Ascending aorta (tissue), 2 donors: ENCODE results near the gene STYX. TPM values are rescaled to one million over a fixed set of nuclear protein-coding genes. Genes with fewer than 3 reads are reported as not detected.
A peak's percentile ranks its signal among the peaks of the same experiment; 100 is the strongest.

Experiments used
- DNase-seq, 2 donors: peaks; one replicate each; pipeline ENCODE4 v3.0.0-alpha.2; 2019; ENCODE audit warnings: low spot score in 2 of 2
- H3K27ac ChIP-seq, 2 donors: fragments of 200-600 bp; sonication (generic); one replicate each; pipeline ENCODE4 v1.5.1; 2016 to 2017; ENCODE audit warnings: mild to moderate bottlenecking in 1 of 2
- H3K27me3 ChIP-seq: fragments of 200-600 bp; sonication (generic); one replicate; pipeline ENCODE4 v1.5.1; 2017
- H3K36me3 ChIP-seq, 2 donors: fragments of 200-600 bp; sonication (generic); one replicate each; pipeline ENCODE4 v1.5.1; 2016
- H3K4me1 ChIP-seq, 2 donors: fragments of 200-600 bp; sonication (generic); one replicate each; pipeline ENCODE4 v1.5.1; 2016 to 2017; ENCODE audit warnings: mild to moderate bottlenecking in 1 of 2
- H3K4me3 ChIP-seq, 2 donors: fragments of 200-600 bp; sonication (generic); one replicate each; pipeline ENCODE4 v1.5.1; 2016 to 2017; ENCODE audit warnings: mild to moderate bottlenecking in 1 of 2
- H3K9me3 ChIP-seq, 2 donors: fragments of 200-600 bp; sonication (generic); one replicate each; pipeline ENCODE4 v1.5.1; 2016
- intact Hi-C: fragments of 100-400 bp; cut with DNase I; formaldehyde crosslinking; loops from one replicate; pipeline ENCODE4 v1.15.1; 2023
- total RNA-seq: library from RNA; depleted of rRNA; stranded (reverse); fragments of >200 nt; gene quantifications from one replicate; pipeline ENCODE4 v1.1.0, GENCODE V29; 2016
- TF ChIP-seq, protein P1 (sequence below), 3 experiments: fragments of 200-600 bp in 2 of 3; fragments of 450-650 bp in 1 of 3; sonication (generic) in 2 of 3; IDR thresholded peaks; one replicate each; pipeline ENCODE4 v1.5.1; 2016 to 2019; ENCODE audit warnings: antibody characterized with exemption in 3 of 3, mild to moderate bottlenecking in 1 of 3, moderate library complexity in 1 of 3

STYX gene, protein sequence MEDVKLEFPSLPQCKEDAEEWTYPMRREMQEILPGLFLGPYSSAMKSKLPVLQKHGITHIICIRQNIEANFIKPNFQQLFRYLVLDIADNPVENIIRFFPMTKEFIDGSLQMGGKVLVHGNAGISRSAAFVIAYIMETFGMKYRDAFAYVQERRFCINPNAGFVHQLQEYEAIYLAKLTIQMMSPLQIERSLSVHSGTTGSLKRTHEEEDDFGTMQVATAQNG
- total RNA-seq, result 5.2 TPM

DNA sequence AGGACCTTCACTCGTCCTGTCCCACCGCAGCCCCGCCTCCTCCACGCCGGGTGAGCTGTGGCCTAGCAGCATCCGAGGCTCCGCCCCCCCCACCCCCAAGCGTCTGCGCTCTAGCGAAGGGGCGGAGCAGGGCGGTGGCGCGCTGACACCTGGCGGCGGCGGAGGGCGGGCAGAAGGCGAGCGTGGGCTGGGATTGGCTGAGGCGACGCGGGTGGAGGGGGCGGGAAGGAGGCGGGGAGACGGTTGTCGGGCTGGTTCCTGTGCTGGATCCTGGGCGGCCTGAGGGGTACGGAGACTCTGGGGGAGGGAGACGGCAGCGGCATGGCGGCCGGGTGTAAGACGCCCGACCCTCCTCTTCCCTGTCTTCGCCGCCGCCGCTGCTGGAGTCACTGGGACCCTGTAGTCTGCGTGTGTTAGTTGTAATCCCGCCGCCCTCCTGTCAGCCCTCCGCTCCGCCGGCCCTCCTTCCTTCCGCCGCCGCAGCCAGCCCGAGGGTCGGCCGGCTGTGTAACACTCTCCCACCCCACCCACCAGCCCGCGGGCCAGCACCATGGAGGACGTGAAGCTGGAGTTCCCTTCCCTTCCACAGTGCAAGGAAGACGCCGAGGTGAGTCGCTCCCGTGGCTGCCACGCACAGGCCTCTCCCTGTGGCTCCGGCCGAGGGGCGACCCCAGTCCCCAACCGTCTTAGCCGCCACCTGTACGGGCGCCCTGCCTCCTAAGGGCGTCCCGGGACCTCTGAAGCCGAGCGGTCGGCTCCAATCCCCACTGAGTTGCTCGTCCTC, at the start of gene STYX:
TSS of gene STYX (plus strand) at position 242 of the 784 bp plus-strand sequence. CDS start at position 551, 309 bp downstream.
- H3K36me3 ChIP-seq, result peaks cover 0 to 20% of the 10 kb centered on the region in 2 donors
- DNase-seq, result peak; percentile 98 to 99
- H3K9me3 ChIP-seq, result no peaks in the 10 kb centered on the region
- TF ChIP-seq, protein P1, sequence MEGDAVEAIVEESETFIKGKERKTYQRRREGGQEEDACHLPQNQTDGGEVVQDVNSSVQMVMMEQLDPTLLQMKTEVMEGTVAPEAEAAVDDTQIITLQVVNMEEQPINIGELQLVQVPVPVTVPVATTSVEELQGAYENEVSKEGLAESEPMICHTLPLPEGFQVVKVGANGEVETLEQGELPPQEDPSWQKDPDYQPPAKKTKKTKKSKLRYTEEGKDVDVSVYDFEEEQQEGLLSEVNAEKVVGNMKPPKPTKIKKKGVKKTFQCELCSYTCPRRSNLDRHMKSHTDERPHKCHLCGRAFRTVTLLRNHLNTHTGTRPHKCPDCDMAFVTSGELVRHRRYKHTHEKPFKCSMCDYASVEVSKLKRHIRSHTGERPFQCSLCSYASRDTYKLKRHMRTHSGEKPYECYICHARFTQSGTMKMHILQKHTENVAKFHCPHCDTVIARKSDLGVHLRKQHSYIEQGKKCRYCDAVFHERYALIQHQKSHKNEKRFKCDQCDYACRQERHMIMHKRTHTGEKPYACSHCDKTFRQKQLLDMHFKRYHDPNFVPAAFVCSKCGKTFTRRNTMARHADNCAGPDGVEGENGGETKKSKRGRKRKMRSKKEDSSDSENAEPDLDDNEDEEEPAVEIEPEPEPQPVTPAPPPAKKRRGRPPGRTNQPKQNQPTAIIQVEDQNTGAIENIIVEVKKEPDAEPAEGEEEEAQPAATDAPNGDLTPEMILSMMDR (IDR thresholded peaks at IDR 0.05), result peak in 1 of 3 experiments; percentile 19
- H3K27me3 ChIP-seq, result no peaks in the 10 kb centered on the region
- H3K4me1 ChIP-seq, result peaks cover 0 to 4% of the 10 kb centered on the region in 2 donors
- peak within 1 kb of the TSS; percentile 85 to 93 for H3K27ac ChIP-seq
- peak within 1 kb of the TSS; percentile 88 to 99 for H3K4me3 ChIP-seq
- intact Hi-C loops, result loop anchor here (1.0 to 5.0 kb wide), 5 partner anchors 23 to 232 kb away; partner anchors contain the start of genes ERO1A, GNPNAT1, GPR137C and PSMC6

DNA sequence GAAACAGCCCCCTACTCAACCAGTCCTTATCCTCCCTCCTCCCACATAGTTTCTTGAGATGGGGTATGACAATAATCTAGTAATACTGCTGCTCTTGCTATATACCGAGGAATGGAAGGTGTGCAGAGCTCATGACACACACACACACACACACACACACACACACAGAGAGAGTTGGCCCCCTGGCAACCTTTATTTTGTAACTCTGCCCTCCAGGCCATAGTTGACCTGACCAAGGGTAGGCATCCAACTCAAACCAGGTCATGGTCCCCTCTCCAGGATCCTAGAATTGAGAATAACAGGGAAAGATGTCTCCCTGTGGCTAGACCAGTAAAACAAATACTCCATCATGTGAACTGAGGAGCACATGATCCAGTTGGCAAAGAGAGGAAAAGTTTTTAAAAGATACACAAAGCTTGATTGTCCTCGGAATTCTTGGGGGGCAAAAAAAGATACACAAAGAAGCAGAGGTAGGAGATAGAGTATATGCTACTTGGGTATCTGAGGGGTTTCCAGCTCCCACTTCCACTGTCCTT, 45.9 kb upstream of the STYX start:
- TF ChIP-seq, protein P1 (IDR thresholded peaks at IDR 0.05), result no peak
- intact Hi-C loops, result no loop called here

DNA sequence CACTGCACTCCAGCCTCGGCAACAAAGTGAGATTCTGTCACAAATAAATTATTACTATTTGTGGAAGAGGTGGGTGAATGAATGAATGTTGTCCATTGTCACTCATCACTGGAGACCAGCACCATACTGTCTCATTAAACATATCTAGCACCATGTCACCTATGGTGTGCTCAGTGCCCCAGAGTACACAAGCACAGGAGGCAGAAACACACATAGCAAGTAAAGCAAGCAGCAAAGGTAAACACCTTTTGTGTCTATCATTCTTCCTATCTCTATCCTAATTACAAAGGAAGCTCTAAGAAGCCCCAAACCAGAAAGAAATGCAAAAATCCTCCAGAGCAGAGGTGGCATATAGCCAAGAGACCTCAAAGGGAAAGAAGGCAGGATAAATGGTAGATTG, 43.8 kb upstream of the STYX start:
- intact Hi-C loops, result no loop called here
- no peaks in the 10 kb centered on the region for H3K27me3 ChIP-seq
- H3K36me3 ChIP-seq, result no peaks in the 10 kb centered on the region
- H3K4me1 ChIP-seq, result no peaks in the 10 kb centered on the region
- H3K27ac ChIP-seq, result no peak overlapping the region
- TF ChIP-seq, protein P1 (IDR thresholded peaks at IDR 0.05), result no peak
- no peak for DNase-seq
- no peaks in the 10 kb centered on the region for H3K9me3 ChIP-seq
- no peak overlapping the region for H3K4me3 ChIP-seq

More for the DNA sequence above, 45.9 kb upstream of the STYX start:
- Histone ChIP-seq H3K4me1 (no peaks in the 10 kb centered on the region), H3K9me3 (no peaks in the 10 kb centered on the region), H3K27me3 (no peaks in the 10 kb centered on the region), H3K36me3 (no peaks in the 10 kb centered on the region), H3K4me3 (no peak overlapping the region), H3K27ac (no peak overlapping the region)
- DNase-seq, result no peak

DNA sequence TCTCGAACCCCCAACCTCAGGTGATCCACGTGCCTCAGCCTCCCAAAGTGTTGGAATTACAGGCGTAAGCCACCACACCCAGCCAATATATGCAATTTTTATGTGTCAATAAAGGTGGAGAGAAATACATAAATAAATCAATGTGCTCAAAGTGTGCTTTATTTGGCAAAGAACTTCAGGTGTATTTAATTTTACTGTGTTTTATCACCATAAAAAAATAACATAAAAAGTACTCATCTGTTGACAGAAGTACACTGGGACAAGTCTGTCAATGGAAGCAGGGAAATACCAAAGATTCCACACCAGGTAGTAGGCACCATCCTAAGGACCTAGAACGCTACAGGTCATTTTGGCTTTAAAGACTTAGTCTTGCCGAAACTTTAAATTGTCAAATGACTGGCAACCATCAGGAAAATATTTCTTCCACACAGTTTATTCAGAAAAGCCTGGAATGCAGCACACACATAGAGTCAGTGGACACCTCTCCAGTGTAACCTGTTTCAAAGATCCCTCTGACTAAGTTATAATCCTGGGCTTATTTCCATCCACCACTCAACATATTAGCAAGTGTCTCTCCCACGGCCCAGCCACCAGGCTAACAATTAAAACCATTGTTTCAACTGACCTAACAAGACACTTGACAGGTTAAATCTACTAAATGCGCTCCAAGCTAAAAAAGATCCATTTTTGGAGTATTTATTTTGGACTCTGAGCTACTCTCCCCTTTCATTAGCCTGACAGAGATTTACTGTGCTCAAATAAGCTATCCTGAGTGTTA, 38.8 kb upstream of the STYX start:
- intact Hi-C loops, result loop anchor here (10.0 kb wide), 1 partner anchor 1264 kb away; the partner anchor contains the start of gene BMP4
- TF ChIP-seq, protein P1 (IDR thresholded peaks at IDR 0.05), result no peak
- no peaks in the 10 kb centered on the region for H3K27me3 ChIP-seq
- no peak overlapping the region for H3K27ac ChIP-seq
- no peak overlapping the region for H3K4me3 ChIP-seq
- no peaks in the 10 kb centered on the region for H3K36me3 ChIP-seq
- no peaks in the 10 kb centered on the region for H3K9me3 ChIP-seq
- H3K4me1 ChIP-seq, result peaks cover 3 to 4% of the 10 kb centered on the region in 2 donors
- DNase-seq, result no peak

DNA sequence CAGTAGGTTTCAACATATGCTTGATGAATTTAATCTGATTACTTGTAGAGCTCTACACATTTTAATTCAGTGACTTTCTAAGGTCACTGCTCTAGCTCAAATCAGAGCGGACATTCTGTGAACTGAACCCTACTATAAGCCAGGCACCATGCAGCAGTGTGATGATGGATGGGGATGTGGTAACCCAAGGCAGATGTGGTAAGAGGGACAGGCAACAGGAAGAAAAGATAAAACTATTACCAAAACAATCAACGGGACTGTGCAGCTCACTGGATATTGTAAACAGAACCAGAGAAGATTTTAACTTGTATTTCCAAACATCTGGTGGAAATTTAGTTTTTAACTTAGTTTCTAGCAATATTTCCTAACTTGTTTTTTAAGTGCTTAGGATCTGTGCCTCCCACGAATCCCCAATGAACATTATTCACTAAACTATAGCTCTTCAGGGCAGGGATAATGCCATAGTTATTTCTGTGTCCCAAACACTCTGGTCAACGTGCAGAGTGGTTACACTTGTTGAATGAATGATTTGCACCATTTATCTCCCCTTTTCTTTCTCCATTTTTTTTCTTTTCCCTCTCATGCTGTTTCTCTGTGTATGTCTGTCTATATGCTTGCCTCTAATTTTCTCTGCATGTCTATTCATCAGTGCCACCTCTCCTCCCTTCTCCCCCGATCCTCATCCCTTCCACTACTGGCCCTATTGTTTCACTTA, 37.6 kb upstream of the STYX start:
- peaks cover 3 to 4% of the 10 kb centered on the region in 2 donors for H3K4me1 ChIP-seq
- H3K36me3 ChIP-seq, result no peaks in the 10 kb centered on the region
- intact Hi-C loops, result loop anchor here (10.0 kb wide), 1 partner anchor 1262 kb away; the partner anchor contains the start of gene BMP4
- H3K4me3 ChIP-seq, result no peak overlapping the region
- H3K27me3 ChIP-seq, result no peaks in the 10 kb centered on the region
- H3K9me3 ChIP-seq, result no peaks in the 10 kb centered on the region
- no peak overlapping the region for H3K27ac ChIP-seq
- DNase-seq, result no peak
- TF ChIP-seq, protein P1 (IDR thresholded peaks at IDR 0.05), result no peak
